Measurements from ENCODE around the gene MC1R.

DNA sequence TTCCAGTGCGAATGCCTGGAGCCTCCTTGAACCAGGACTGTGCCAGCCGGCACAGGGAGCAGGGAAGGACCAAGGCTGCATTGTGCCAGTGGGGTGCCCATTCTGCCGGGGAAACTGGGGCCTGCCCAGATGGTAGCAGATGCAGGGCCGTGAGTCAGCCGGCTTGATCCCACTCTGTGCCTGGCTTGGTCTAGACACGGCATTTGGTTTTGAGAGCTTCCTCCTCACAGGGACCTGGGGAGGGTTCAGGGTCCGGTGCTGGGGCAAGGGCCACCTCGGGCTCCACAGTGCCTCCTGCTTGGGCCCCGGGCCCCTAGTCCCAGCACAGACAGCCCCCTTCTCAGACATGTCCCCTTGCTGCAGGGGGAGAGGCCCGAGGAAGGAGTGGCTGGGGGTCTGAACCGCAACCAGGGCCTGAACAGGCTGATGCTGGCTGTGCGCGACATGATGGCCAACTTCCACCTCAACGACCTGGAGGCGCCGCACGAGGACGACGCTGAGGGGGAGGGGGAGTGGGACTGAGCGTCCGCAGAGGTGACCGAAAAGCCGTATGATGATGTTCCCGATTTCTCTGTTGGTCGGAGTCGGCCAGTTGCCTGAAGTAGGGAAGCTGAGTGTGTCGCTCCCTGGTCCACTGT lies 7.8 kb upstream of the MC1R start:
- TF ChIP-seq, protein P1, sequence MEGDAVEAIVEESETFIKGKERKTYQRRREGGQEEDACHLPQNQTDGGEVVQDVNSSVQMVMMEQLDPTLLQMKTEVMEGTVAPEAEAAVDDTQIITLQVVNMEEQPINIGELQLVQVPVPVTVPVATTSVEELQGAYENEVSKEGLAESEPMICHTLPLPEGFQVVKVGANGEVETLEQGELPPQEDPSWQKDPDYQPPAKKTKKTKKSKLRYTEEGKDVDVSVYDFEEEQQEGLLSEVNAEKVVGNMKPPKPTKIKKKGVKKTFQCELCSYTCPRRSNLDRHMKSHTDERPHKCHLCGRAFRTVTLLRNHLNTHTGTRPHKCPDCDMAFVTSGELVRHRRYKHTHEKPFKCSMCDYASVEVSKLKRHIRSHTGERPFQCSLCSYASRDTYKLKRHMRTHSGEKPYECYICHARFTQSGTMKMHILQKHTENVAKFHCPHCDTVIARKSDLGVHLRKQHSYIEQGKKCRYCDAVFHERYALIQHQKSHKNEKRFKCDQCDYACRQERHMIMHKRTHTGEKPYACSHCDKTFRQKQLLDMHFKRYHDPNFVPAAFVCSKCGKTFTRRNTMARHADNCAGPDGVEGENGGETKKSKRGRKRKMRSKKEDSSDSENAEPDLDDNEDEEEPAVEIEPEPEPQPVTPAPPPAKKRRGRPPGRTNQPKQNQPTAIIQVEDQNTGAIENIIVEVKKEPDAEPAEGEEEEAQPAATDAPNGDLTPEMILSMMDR (IDR thresholded peaks at IDR 0.05): no peak
- no peak for TF ChIP-seq POLR2A (IDR thresholded peaks at IDR 0.05)

Measured in right lobe of liver (tissue), 4 donors.